Brain microvascular endothelial cell (primary cell): ENCODE measurements around the gene ARIH2.
A peak's percentile ranks its signal among the peaks of the same experiment; 100 is the strongest.

Experiments used
- DNase-seq: peaks from one replicate; pipeline ENCODE4 v3.0.0-alpha.2; 2020
- H3K27ac ChIP-seq: fragments of 250-450 bp; sonication (Bioruptor Pico); 2 replicates; pipeline ENCODE4 v1.5.1; 2020; ENCODE audit warnings: mild to moderate bottlenecking, moderate library complexity
- H3K27me3 ChIP-seq: fragments of 250-450 bp; sonication (Bioruptor Pico); replicated peaks from 2 replicates; pipeline ENCODE4 v1.5.1; 2020; ENCODE audit warnings: mild to moderate bottlenecking
- H3K36me3 ChIP-seq: fragments of 250-450 bp; sonication (Bioruptor Pico); replicated peaks from 2 replicates; pipeline ENCODE4 v1.5.1; 2020; ENCODE audit warnings: mild to moderate bottlenecking
- H3K4me3 ChIP-seq: 2 replicates; pipeline ENCODE4 v1.5.1; 2011; ENCODE audit warnings: low read depth, mild to moderate bottlenecking, control low read depth, low read length, moderate library complexity
- in situ Hi-C: cut with HindIII; loops from 2 replicates; pipeline ENCODE4 v1.10.0; 2017; ENCODE audit warnings: low sequenced_read_pairs, low pct_ligation_motif_present
- TF ChIP-seq, protein P1 (sequence below): IDR thresholded peaks from 2 replicates; pipeline ENCODE4 v1.5.1; 2011; ENCODE audit warnings: low read depth, mild to moderate bottlenecking, moderate library complexity, low read length, control low read depth, inconsistent platforms; ENCODE audit errors: missing control alignments

ARIH2 gene

DNA sequence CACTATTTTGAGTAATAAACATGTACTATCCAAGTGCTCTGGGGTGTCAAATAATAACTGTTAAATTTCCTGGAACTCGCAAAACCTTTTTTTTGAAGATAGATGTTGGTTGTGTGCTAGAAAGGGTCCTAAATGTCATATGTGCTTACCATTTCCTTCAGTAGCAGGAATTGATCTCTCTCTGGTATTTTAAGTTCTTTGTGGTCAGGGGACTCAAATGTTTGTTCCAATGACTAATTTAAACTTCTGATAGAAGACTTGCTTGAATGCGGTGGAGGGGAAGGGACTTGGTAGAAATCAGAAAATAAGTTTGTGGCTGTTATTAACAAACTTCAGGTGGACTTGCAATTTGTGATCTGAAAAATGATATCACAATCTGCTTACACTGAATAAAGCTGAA lies 26.8 kb downstream of the ARIH2 start:
- TF ChIP-seq, protein P1, sequence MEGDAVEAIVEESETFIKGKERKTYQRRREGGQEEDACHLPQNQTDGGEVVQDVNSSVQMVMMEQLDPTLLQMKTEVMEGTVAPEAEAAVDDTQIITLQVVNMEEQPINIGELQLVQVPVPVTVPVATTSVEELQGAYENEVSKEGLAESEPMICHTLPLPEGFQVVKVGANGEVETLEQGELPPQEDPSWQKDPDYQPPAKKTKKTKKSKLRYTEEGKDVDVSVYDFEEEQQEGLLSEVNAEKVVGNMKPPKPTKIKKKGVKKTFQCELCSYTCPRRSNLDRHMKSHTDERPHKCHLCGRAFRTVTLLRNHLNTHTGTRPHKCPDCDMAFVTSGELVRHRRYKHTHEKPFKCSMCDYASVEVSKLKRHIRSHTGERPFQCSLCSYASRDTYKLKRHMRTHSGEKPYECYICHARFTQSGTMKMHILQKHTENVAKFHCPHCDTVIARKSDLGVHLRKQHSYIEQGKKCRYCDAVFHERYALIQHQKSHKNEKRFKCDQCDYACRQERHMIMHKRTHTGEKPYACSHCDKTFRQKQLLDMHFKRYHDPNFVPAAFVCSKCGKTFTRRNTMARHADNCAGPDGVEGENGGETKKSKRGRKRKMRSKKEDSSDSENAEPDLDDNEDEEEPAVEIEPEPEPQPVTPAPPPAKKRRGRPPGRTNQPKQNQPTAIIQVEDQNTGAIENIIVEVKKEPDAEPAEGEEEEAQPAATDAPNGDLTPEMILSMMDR: no peak
- DNase-seq: no peak
- H3K27me3 ChIP-seq: no peaks in the 10 kb centered on the region
- H3K27ac ChIP-seq: no peak overlapping the region
- in situ Hi-C loops: no loop called here
- H3K36me3 ChIP-seq: no peaks in the 10 kb centered on the region
- H3K4me3 ChIP-seq: no peak overlapping the region

DNA sequence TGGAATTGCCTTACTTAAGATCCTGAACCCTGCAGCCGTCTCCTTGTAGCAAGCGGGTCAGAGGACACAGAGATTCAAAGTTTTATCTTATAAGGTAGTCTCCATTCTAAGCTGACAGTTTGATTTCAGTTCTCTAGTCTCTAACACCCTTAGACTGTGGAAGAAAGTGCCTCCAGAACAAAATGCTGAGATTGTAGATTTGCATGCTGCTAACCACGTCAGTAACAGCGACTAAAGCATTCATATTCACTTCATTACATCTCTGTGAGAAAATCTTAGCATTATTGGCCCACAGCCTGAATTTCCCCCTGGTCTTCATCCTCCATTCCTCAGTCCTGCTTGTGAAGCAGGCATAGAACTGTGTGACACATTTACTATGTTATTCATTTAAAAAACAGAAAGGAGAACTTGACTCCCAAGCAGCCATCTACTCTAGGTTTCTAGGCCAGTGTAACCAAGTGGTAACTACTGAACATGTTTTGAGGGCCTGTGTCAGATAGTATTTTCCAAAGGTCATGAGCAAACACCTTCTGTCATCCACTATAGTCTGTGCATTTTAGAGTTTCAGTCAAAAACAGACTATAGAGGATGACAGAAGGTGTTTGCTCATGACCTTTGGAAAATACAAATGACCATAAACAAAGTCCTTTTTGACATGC lies 27.4 kb downstream of the ARIH2 start:
- in situ Hi-C loops: no loop called here
- no peaks in the 10 kb centered on the region for H3K36me3 ChIP-seq
- H3K27me3 ChIP-seq: no peaks in the 10 kb centered on the region
- H3K27ac ChIP-seq: no peak overlapping the region
- TF ChIP-seq, protein P1: no peak
- H3K4me3 ChIP-seq: no peak overlapping the region
- DNase-seq: no peak

DNA sequence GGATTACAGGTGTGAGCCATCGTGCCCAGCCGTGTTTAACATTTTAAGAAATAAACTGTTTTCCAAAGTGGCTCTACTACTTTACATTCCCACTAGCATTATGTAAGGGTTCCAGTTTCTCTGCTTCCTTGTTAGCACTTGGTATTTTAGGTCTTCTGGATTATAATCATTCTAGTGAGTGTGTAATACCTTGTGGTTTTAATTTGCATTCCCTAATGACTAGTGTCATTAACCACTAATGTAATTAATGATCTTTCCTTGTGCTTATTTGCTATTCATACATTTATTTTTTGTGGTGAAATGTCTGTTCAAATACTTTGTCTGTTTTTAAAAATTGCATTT lies 30.7 kb downstream of the ARIH2 start:
- Histone ChIP-seq H3K27me3 (no peaks in the 10 kb centered on the region), H3K4me3 (no peak overlapping the region), H3K27ac (no peak overlapping the region), H3K36me3 (peaks cover 5% of the 10 kb centered on the region)
- TF ChIP-seq, protein P1: no peak
- in situ Hi-C loops: no loop called here
- no peak for DNase-seq

DNA sequence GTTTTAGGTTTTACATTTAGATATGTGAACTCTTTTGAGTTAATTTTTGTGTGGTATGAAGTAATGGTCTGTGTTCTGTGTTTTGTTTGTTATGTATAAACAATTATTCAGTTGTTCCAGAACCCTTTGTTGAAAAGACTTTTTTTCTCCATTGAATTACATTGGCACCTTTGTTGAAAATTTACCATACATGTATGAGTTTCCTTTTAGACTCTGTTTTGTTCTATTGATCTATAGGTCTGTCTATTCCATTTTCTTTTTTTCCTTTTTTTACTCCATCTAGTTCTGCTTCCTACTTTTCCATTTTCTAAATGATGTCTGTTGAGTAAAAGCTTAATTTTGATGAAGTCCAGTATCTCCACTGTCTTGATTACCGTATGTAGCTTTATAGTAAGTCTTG lies 31.4 kb downstream of the ARIH2 start:
- peaks cover 5% of the 10 kb centered on the region for H3K36me3 ChIP-seq
- in situ Hi-C loops: no loop called here
- no peak overlapping the region for H3K27ac ChIP-seq
- H3K27me3 ChIP-seq: no peaks in the 10 kb centered on the region
- no peak overlapping the region for H3K4me3 ChIP-seq
- DNase-seq: no peak
- TF ChIP-seq, protein P1: no peak

DNA sequence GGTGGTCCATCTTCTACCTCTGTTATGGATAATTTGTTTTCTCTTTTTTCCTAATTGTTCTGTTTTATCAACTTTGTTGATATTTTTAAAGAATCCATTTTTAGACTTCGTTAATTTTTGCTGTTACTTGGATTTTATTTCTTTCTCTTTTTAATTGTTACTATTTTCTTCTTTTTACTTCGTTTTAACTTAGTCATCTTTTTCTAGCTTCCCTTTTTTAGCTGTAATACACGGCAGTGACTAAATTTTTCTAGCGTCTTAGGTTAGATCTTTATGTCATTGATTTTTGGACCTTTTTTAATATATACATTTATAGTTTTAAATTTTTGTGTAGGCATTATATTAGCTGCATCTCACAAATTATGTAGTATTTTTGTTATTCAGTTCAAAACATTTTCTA lies 33.1 kb downstream of the ARIH2 start:
- DNase-seq: no peak
- TF ChIP-seq, protein P1: no peak
- Histone ChIP-seq H3K4me3 (no peak overlapping the region), H3K36me3 (peaks cover 5% of the 10 kb centered on the region), H3K27me3 (no peaks in the 10 kb centered on the region), H3K27ac (no peak overlapping the region)
- in situ Hi-C loops: no loop called here

DNA sequence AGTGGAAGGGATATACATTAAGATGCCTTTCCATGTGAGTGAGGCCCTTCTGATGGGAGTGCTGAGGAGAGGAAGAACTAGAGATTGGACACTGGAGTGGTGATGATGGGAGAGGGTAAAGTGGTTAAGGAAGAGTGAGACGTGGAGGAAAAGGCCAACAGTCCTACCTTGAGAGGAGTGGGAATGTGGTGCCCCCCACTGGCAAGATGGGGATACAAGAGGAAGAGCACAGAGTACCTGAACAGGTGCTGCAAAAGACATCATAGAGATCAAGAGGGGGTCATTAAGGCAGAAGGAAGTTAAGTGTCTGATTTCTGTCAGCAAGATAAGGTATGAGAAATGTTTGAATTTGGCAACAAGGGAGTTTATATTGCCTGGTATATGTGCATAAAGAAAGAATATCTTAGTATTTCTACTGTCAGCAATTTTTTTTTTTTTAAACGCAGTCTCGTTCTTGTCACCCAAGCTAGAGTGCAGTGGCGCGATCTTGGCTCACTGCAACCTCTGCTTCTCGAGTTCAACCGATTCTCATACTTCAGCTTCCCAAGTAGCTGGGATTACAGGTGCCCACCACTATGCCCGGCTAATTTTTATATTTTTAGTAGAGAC lies 34.0 kb downstream of the ARIH2 start:
- no peaks in the 10 kb centered on the region for H3K27me3 ChIP-seq
- no peak overlapping the region for H3K27ac ChIP-seq
- H3K36me3 ChIP-seq: peaks cover 9% of the 10 kb centered on the region
- H3K4me3 ChIP-seq: no peak overlapping the region
- no peak for DNase-seq
- in situ Hi-C loops: no loop called here
- TF ChIP-seq, protein P1: peak; percentile 69
